GM18870 (cell line): ENCODE results near the gene TAGLN2.
A peak's percentile ranks its signal among the peaks of the same experiment; 100 is the strongest.
"Not testable (repeated sequence)": the region's sequence is repeated elsewhere in the genome, so short reads cannot be mapped to it uniquely, and the experiment has no call there.

Source experiments
- ATAC-seq: cut with Tn5 transposase; IDR thresholded peaks from one replicate; pipeline ENCODE4 v1.9.1; 2021; ENCODE audit warnings: moderate library complexity; ENCODE audit not compliant: unreplicated experiment

Gene TAGLN2

DNA sequence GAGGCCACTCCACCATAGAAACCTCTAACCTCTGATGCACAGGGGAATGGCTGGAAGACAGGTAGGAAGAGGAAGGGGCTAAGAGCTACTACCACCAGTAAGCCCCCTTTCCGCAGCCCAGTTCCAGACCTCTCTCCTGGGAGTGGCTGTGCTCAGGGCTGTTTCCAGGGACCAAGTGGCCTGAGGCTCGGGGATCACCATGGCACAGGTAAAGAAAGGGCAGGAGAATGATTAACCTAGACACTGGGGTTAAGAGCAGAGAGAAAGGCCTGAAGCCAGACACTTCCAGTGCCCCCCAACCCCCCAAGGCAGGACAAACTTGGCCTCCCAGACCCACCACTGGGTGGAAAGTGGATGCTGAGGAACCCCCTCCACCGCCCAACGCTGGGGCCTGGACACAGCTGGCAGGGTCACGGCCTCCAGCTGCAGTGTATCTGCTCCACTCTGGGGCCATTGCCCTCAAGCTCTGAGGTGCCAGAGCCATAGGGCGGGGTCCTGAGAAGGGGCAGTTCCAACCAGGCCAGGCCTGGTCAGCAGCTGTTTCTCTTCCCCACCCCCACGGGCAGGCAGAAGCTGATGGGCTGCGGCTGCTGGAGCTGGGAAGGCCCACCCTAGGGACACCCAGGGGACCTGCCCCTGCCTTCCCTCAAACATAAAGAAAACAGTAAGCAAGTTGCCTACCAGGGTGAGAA lies 2.6 kb downstream of the TAGLN2 start:
- peak; percentile 0 for ATAC-seq

DNA sequence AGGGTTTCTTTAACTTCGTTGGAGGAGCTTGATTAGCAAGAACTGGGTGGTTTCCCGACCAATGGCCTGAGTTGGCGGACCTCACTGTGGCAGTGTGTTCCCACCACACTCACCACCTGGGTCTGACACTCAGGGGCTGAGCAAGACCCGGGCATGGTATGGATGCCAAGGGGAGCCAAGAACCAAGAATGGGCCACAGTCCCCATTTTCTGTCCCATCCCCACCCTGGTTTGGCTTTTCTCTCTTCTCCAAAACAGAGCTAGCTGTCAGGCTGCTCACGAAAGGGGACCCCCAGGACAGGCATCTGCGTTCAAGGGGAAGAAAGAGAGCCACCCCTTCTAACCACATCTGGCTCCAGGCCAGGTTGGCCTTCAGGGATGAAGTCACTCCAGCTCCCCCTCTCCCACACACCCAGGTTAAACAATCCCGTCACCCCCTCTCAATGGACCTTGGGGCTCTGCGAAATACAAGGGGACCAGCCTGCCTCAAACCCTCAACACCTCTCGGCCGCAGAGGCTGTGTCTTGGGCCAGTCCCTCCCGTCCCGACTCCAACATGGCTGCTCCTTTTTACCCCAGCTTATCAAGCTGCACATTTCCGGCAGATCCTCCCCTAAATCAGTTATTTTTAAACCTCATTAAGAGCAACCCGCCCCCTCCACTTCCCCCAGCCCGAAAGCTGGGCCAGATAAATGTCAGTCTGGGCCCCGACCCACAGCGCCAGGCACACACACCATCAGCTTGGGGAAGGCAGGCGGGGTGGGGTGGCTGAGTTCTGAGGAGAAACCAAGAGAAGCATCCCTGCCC lies 3.4 kb downstream of the TAGLN2 start:
- ATAC-seq, result no peak

DNA sequence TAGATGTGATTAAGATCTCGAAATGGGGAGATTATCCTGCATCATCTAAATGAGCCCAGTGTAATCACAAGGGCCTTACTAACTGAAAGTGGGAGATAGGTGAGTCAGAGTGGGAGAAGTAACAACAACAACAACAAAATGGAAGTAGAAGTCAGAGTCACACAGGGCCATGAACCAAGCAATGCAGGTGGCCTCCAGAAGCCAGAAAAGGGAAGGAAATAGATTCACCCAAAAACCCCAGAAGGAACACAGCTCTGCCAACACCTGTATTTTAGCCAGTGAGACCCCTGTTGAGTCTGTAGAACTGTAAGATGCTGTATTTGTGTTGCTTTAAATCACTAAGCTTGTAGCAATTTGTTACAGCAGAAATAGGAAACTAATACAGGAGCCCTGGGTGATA lies 4.1 kb downstream of the TAGLN2 start:
- peak; percentile 36 for ATAC-seq

DNA sequence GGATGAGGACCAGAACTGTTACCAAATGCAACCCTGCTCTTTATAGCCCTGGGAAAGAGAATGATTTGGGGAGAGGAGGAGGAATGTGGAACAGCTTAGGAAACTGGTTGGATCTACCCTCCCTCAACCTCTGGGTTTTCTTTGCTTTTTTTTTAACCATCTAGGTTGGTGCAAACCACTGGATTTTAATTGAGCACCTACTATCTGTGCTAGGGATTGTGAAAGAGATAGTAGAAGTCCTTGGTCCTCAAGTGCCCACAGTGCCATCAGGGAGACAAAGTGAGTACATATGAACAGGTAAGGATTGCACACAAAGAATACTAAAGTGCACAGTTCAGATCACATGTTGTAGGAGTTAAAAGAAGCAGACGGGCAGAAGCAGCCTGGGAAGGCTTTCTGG lies 4.7 kb downstream of the TAGLN2 start:
- ATAC-seq, result no peak

DNA sequence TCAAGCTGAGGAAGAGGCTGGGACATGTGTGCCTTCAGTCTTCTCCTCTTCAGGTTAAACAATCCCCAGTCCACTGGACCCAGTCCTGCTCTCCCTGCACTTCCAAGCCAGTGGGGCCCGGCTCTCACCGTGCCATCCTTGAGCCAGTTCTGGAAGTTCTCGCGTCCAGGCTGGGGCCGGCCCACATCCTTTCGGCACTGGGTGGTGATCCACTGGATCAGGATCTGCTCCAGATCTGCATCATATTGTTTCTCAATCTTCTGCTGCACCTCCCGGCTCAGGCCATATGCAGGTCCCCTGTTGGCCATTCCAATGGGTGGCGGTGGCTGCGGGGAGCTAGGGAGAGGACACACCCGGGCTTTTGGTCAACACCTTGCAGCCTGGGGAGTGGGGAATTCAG lies 5.1 kb downstream of the TAGLN2 start:
- no peak for ATAC-seq

DNA sequence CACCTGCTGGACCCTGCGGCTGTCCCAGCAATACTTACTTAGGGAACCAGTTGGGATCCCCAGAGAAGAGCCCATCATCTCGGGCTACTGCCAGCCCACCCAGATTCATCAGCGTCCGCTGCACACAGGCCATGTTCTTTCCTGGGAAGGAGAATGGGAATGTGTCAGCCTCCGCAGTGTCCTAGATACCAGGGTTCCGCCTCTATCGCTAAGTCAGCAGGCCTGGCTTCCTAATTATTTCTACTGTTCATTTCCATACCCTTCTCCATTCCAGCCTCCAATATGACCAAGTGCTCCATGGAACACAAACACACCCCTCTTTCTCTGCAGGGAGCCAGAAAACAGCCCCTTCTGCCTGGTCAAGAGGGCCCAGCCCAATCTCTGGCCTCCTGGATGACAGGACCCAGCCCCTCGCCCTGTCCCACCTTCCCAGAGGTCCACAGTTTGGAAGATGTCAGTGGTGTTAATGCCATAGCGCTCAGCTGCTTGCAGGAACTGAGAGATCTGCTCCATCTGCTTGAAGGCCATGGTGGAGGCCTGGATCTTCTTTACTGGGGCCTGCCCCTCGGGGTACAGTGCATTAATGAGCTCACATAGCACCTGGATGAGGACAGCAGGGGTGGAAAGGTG lies 6.0 kb downstream of the TAGLN2 start:
- no peak for ATAC-seq

DNA sequence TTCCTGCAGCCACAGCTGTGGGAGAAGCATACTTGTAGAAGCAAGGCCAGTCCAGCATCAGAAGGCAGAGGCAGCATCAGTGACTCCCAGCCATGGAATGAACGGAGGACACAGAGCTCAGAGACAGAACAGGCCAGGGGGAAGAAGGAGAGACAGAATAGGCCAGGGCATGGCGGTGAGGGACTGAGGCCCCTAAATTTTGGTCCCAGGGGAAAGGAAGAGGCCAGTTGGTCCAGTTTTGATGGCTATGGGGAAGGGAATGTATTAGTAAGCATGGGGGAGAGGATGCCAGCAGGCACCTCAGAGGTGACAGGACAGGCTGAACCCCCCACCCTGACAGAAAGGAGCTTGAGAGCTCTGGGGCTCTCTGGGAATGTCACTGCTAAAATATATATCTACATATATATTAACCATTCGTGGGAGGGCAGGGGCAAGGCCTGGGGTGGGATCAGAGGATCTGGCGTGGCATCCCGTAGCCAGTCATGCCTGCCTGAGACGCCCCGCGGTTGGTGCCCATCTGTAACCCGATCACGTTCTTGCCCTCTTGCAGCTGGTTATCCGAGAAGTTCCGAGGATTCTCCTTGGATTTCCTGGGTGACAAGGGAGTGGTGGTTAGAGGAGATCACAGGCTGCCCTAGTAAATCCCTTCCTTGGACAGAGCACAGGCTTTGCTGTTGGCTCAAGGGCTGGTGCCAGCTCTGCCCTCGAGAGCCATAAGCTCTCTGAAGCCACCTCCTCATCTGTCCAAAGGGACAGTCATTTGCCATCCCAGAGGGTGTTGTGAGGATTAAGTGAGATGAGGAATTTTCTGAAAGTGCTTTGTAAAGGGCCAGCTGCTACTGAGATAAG lies 6.7 kb downstream of the TAGLN2 start:
- no peak for ATAC-seq

DNA sequence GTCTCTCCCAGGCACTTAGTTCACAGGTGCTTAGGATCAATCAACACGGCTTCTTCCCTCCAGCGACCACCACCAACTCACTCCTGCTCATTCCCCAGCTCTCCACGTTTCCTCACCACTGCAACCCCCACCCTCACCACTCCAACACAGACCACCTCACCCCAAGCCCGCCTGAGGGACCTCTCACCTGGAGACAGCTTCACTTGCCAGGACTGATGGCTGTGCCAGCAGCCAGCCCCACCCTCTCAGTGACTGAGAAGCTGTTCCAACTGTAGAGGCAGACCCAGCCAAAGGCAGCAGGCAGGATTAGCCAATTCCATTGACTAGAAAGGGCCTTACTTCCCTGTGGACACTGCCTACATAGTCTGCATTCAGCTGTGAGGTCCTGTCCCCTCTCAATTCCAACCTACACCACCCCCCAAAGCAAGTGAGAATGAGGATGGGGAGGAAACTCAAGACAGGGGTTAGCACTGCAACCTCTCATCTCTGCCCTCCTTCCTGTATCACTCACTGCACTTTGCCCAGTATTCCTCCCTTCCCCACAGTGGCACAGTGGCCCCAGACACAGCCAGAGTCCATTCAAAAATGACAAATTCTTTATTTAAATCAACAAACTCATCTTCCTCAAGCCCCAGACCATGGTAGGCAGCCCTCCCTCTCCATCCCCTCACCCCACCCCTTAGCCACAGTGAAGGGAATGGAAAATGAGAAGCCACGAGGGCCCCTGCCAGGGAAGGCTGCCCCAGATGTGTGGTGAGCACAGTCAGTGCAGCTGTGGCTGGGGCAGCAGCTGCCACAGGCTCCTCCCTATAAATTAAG lies 7.6 kb downstream of the TAGLN2 start:
- no peak for ATAC-seq

DNA sequence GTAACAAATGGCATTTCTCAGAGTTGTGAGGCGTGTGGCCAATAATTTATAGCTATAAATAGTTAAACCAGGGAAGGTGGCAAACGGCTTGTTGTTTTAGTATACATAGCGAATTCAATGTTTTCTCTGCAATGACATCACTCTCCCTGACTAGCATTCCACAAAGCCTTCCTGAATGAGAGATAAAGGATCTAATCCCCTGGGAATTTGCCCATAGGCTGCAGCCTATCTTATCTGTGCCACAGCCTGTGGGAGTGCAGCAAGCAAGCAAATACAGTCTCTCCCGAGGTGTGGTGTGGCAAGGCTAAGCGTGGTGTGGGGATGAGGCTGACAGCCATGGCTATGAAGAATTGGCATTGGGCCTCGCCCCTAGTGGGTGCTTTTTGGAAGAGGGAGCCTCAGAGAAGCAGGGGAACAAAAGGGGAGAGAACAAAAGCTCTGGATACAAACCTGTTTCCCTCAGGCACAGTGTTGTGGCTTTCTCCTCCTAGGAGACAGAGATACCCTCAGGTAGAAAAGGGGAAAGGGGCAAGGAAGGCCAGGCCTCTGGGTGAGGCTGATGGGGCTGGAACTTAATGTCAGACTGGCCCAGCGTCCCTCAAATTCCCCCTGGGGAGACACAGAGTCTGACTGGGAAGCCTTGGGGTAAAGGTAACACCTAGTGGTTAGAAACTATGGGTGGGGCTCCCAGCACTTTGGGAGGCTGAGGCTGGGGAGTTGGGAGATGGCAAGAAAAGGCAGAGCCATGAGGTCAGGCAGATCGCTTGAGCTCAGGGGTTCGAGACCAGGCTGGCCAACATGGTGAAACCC lies 8.9 kb downstream of the TAGLN2 start:
- no peak for ATAC-seq

DNA sequence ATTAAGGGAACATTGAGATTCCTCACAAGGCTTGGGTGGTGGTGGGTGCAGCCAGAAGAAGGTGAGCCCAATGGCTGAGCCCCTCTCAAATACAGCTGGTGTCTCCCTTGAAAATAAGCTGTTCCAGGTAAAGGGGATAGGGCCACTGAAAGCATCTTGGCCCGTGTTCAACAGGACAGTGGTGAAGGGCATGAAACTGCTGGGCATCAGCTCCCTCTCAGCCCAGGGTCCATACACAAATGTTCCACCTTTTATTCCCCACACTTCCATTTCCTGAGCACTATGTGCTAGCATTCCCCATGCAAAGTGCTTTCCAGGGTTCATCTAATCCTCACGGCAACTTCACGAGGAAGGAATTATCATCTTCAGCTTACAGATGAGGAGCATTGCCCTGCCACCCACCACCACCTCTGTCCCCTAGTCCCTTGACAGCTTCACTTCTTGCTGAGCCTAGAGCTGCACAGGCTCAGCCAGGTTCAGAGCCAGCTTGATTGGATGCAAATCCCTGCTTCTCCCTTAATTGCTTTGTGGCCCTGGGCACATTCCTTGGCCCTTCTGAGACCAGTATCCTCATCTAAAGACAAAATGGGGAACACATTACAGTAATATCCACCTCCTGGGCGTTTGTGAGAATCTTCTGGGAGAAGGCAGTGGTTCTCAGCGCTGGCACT lies 9.6 kb downstream of the TAGLN2 start:
- ATAC-seq, result no peak

DNA sequence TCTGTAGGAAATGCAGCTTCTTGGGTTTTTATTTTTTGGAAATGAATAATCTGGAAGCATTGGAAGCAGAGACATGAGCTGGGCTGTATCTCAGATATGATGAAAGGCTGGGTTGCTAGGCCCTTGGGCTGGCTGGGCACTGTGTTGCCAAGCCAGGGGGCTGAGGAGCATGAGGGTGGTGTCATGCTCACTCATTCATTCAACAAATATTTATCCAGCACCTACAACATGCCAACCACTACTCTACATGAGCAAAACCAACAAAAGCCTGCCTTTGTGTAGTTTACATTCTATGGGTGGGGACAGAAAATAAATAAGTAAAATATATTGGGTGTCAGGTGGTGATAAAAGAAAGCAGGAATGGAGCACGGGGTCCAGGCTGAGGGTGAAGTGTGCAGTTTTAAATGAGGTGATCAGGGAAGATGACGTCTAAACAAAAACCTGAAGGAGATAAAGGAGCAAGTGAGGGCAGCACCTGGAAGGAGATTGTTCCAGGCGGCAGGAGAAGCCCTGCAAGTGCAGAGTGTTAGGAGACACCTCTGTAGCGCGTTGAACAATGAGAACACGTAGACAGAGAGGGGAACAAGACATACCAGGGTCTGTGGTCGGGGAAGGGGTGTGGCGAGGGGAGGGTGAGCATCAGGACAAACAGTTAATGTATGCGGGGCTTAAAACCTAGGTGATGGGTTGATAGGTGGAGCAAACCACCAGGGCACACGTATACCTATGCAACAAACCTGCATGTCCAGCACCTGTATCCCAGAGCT lies 10.9 kb downstream of the TAGLN2 start:
- ATAC-seq, result no peak

DNA sequence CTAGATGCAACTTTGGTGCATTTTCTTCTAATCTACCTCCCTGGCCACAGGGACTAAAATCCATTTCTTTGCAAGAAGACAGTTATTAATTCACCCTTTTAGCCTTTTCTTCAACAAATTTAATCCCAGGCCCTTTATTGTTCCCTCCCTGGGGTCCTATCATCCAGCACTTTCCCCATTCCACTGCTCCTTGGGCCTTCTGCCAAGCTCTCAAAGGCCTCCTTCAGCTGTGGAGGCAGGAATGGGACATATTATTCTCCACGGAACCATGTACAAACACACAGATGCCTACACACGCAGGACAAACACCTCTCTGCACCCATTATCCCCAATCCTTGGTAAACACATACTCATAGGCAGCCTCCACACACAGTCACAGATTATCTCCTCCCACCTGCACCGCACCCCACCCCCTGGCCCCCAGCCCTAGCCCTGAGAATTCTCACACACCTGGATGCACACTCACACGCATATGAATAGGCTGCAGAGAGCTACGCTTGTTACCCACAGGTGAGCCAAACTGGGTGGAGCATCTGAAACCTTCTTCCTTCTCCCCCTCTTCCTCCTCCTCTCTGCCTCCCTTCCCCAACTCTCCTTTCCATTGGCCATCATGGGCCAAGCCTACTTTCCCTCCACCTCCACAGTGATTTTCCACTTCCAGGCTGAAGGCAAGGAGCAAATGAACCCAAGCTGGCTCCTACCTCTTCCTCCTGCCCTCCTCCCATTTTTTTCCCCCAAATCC lies 11.7 kb downstream of the TAGLN2 start:
- ATAC-seq, result no peak

DNA sequence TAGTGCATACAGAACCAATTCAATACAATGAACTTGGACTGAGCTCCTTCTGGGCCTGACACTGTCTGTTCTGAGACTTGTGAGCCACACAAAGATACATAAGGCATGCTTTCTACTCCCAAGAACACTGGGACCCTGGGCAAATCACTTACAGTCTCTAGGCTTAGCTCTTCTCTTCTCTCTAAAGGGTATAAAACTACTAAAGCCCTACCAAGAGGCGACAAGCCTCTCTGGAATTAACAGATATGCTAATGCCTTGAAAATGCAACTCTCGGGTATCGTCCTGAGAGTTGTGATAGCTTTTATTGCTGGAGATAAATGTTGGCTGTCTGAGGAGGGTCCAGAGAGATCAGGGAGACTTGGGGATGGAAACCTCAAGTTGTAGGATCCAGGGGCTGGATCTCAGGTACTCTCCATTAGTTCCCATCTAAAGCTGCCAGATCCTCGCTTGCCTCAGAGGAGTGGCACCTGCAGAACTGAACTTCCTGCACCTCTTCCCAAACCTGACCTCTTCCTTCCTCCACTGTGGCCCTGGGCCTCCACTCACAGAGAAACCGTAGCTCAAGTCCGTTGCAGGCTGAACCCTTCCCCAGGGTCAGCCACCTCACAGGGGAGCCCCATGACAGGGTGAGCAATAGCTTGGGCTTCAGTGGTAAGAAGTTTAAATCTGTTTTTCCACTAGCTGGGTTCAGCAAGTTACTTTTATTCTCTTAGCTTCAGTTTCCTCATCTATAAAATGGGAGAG lies 13.8 kb downstream of the TAGLN2 start:
- no peak for ATAC-seq

DNA sequence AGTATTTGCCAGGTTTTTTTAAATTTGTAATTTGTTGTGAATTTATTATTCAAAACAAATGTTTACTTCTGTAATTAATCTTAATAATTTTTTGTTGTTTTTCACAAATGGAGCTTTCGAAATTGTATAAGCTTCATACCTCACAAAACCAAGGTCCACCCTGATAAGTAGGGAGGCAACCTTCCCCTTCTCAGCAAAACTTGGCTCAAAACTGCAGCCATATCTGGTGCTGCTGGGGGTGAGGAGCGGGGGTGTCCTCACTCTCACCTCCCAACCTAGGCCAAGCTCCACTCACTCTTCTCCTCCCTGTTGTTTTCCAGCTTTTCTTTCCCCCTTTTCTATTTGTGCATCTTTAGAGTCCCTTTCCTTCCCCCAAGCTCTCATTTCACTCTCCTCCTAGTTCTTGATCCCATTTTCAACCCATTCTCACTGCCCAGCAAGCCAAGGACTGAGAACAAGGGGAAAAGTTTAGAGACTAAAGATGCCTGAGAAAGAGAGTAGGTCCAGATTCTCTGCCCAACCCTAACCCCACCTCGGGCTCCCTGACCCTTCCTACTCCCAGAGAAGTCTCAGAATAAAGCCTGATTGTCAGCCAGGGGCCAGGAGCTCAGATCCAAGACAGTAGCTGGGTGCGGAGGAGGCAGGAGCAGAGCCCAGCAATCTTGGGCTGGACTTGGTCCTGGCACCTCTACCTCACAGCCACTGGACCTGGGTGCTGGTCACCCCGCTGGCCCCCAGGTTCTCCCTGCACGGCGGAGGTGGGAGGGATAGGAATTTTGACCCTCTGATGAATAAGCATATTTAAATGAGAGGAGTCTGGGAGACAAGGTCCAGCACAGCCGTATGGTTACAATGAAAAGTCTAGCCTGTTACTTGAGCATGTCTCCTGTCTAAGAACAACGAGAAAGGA lies 17.0 kb downstream of the TAGLN2 start:
- no peak for ATAC-seq

DNA sequence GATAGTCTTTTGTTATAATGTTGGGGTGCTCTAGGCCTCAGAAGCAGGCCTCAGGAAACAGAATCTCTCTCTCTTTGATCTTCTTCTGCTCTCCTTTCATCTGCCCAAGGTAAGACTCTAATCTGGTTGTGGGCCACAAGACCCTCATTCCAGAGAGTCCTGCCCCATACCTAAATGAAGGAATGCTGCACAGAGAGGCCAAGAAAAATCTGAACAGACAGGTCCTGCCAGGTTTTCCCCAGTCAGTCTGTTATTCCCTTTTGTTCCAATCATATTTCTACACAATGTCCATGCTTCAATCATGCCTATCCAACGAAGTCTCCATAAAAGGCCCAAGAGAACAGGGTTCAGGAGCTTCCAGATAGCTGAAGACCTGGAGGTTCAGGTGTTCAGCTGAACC lies 18.3 kb downstream of the TAGLN2 start:
- ATAC-seq, result no peak

DNA sequence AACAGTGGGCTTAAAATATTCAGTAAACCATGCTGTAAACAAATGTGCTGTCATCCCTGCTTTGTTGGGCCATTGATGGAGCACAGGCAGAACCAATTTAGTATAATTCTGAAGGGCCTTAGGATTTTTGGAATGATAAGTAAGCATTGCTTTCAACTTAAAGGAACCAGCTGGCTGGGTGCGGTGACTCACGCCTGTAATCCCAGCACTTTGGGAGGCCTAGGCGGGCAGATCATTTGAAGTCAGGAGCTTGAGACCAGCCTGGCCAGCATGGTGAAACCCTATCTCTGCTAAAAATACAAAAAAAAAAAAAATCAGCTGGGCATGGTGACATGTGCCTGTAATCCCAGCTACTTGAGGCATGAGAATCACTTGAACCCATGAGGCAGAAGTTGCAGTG lies 21.3 kb downstream of the TAGLN2 start:
- not testable (repeated sequence) for ATAC-seq
